GM23338 (cell line): ENCODE data around the gene IDE. TPM values are rescaled to one million over a fixed set of nuclear protein-coding genes. Genes with fewer than 3 reads are reported as not detected.

ENCODE experiments used
- ATAC-seq: fragments of 200-7000 bp; cut with Tn5 transposase; 3 replicates; pipeline ENCODE4 v1.9.1; 2020
- DNase-seq: peaks from one replicate; pipeline ENCODE4 v3.0.0-alpha.2; 2015; ENCODE audit warnings: low spot score
- H2AFZ ChIP-seq: fragments of 200-600 bp; sonication (generic); 2 replicates; pipeline ENCODE4 v1.8.0; 2016; ENCODE audit warnings: antibody characterized with exemption, mild to moderate bottlenecking, moderate library complexity
- H3F3A ChIP-seq: fragments of 200-600 bp; sonication (generic); replicated peaks from 2 replicates; pipeline ENCODE4 v1.8.0; 2017; ENCODE audit warnings: antibody characterized with exemption, mixed run types, low read depth
- H3K27ac ChIP-seq: fragments of 200-600 bp; sonication (generic); 2 replicates; pipeline ENCODE4 v1.6.1; 2016; ENCODE audit warnings: low read depth
- H3K27me3 ChIP-seq: fragments of 200-600 bp; sonication (generic); 2 replicates; pipeline ENCODE4 v1.8.0; 2016; ENCODE audit warnings: mild to moderate bottlenecking, mixed run types, moderate library complexity; ENCODE audit not compliant: insufficient read depth
- H3K36me3 ChIP-seq: fragments of 200-600 bp; sonication (generic); 2 replicates; pipeline ENCODE4 v1.8.0; 2016; ENCODE audit warnings: mild to moderate bottlenecking; ENCODE audit not compliant: insufficient read depth
- H3K4me1 ChIP-seq: fragments of 200-600 bp; sonication (generic); 2 replicates; pipeline ENCODE4 v1.8.0; 2016; ENCODE audit warnings: mild to moderate bottlenecking, moderate library complexity; ENCODE audit not compliant: insufficient read depth
- H3K4me2 ChIP-seq: fragments of 200-600 bp; sonication (generic); 2 replicates; pipeline ENCODE4 v1.7.1; 2017; ENCODE audit warnings: mixed run types
- H3K4me3 ChIP-seq: fragments of 200-600 bp; sonication (generic); 2 replicates; pipeline ENCODE4 v1.6.1; 2016; ENCODE audit warnings: mixed run types
- H3K79me2 ChIP-seq: fragments of 200-600 bp; sonication (generic); replicated peaks from 2 replicates; pipeline ENCODE4 v1.8.0; 2017; ENCODE audit warnings: mild to moderate bottlenecking; ENCODE audit not compliant: insufficient read depth
- H3K9me2 ChIP-seq: fragments of 200-600 bp; sonication (generic); 2 replicates; pipeline ENCODE4 v1.8.0; 2017; ENCODE audit not compliant: insufficient read depth
- H4K20me1 ChIP-seq: fragments of 200-600 bp; sonication (generic); replicated peaks from 2 replicates; pipeline ENCODE4 v1.8.0; 2017; ENCODE audit warnings: mild to moderate bottlenecking; ENCODE audit not compliant: insufficient read depth
- H3K27ac Mint-ChIP-seq: 2 replicates; pipeline ENCODE4 v1.8.0; 2020; ENCODE audit warnings: inconsistent platforms, mild to moderate bottlenecking, moderate library complexity, mixed read lengths
- H3K27me3 Mint-ChIP-seq: 3 replicates; pipeline ENCODE4 v1.8.0; 2022; ENCODE audit warnings: low read depth, mild to moderate bottlenecking, moderate library complexity, mixed read lengths, inconsistent platforms; ENCODE audit not compliant: insufficient read depth, poor library complexity
- H3K36me3 Mint-ChIP-seq: 3 replicates; pipeline ENCODE4 v1.8.0; 2021; ENCODE audit warnings: low read depth, mild to moderate bottlenecking, inconsistent platforms, moderate library complexity, mixed read lengths
- H3K4me1 Mint-ChIP-seq: 3 replicates; pipeline ENCODE4 v1.8.0; 2020; ENCODE audit warnings: mild to moderate bottlenecking, inconsistent platforms, mixed read lengths
- H3K4me3 Mint-ChIP-seq: 3 replicates; pipeline ENCODE4 v1.8.0; 2021; ENCODE audit warnings: moderate library complexity, mild to moderate bottlenecking, inconsistent platforms, mixed read lengths
- H3K9me3 Mint-ChIP-seq: 3 replicates; pipeline ENCODE4 v1.8.0; 2020; ENCODE audit warnings: moderate library complexity, mild to moderate bottlenecking, inconsistent platforms, mixed read lengths
- CTCF ChIP-seq, 2 experiments: fragments of 200-600 bp in 1 of 2; sonication (generic) in 1 of 2; conservative IDR thresholded peaks; 2 replicates each; pipeline versions ENCODE4 v1.5.1 to v1.6.1; 2016 to 2017; ENCODE audit warnings: antibody characterized with exemption in 2 of 2, low read depth in 2 of 2, mild to moderate bottlenecking in 2 of 2, moderate library complexity in 1 of 2
- EZH2 ChIP-seq: fragments of 200-600 bp; sonication (generic); IDR thresholded peaks from one replicate; pipeline ENCODE4 v1.8.0; 2017; ENCODE audit warnings: antibody characterized with exemption, mild to moderate bottlenecking, low read depth; ENCODE audit not compliant: unreplicated experiment
- REST ChIP-seq: IDR thresholded peaks from one replicate; pipeline ENCODE4 v1.6.1; 2018; ENCODE audit warnings: antibody characterized with exemption; ENCODE audit not compliant: unreplicated experiment
- ZNF462 ChIP-seq: fragments of 250-450 bp; sonication (Bioruptor Pico); IDR thresholded peaks from 2 replicates; pipeline ENCODE4 v1.5.0; 2020; ENCODE audit warnings: mild to moderate bottlenecking, moderate library complexity
- polyA plus RNA-seq: library from polyadenylated mRNA; unstranded; fragments of >200 nt; fragmentation: Nextera tagmentation; extraction: Ambion mirVana; gene quantifications from 2 replicates; pipeline ENCODE4 v1.2.1, GENCODE V29; 2016
- total RNA-seq: library from RNA; depleted of rRNA; stranded (reverse); fragments of >200 nt; shearing (Covaris generic); gene quantifications from 2 replicates; pipeline ENCODE4 v1.2.3, GENCODE V29; 2014

IDE gene
- total and polyA plus RNA-seq, 2 experiments from 2014 or later, result 12.9 to 36.3 TPM

GRCh38 chr10:92541583-92541982 is 32.3 kb downstream of the IDE start (continued):
- TF ChIP-seq REST, result no peak

GRCh38 chr10:92538231-92538958 is 35.5 kb downstream of the IDE start:
- Histone ChIP-seq H3K9me2 (no peaks in the 10 kb centered on the region), H2AFZ (no peak overlapping the region), H3K4me2 (no peak overlapping the region), H3K27ac (peak overlapping the region; percentile 36; the same call in 1 of the 2 replicates), H3F3A (no peaks in the 10 kb centered on the region), H3K4me3 (no peak overlapping the region), H3K27me3 (no peaks in the 10 kb centered on the region), H4K20me1 (peaks cover 8% of the 10 kb centered on the region), H3K79me2 (peaks cover 52% of the 10 kb centered on the region), H3K4me1 (peaks cover 7% of the 10 kb centered on the region; the same call in 1 of the 2 replicates), H3K36me3 (peaks cover 8% of the 10 kb centered on the region; the same call in 1 of the 2 replicates)
- H3K27ac Mint-ChIP-seq, result no peak overlapping the region
- H3K27me3 Mint-ChIP-seq, result peaks cover 1% of the 10 kb centered on the region
- peaks cover 23% of the 10 kb centered on the region; the same call in 2 of the 3 replicates for H3K36me3 Mint-ChIP-seq
- no peaks in the 10 kb centered on the region for H3K9me3 Mint-ChIP-seq
- DNase-seq (no peak), ATAC-seq (no peak)
- H3K4me3 Mint-ChIP-seq, result no peak overlapping the region
- TF ChIP-seq CTCF (conservative IDR thresholded peaks at IDR 0.05; ENCODE audit: low read depth in 2 of 2) (no peak), ZNF462 (CRISPR knock-in tag) (no peak), EZH2 (no peak)
- peaks cover 23% of the 10 kb centered on the region for H3K4me1 Mint-ChIP-seq
